ENCODE results near the gene USH1C.

The USH1C gene

DNA sequence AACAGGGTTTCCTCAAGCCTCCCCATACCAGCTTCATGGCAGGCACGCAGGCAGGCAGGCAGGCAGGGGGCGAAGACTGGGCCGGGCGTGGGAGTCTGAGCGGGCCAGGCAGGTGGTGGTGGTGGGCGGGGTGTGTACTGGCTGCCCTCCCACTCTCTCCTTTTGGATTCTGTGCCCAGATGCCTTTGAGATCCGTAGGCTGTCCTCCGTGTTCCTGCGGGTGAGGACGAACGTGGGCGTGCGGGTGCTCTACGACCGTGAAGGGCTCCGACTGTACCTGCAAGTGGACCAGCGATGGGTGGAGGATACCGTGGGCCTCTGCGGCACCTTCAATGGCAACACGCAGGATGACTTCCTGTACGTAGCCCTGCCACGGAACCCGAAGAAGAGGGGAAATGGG is 25.8 kb upstream of the USH1C start:
- no peak for DNase-seq (ENCODE audit: low read depth)

DNA sequence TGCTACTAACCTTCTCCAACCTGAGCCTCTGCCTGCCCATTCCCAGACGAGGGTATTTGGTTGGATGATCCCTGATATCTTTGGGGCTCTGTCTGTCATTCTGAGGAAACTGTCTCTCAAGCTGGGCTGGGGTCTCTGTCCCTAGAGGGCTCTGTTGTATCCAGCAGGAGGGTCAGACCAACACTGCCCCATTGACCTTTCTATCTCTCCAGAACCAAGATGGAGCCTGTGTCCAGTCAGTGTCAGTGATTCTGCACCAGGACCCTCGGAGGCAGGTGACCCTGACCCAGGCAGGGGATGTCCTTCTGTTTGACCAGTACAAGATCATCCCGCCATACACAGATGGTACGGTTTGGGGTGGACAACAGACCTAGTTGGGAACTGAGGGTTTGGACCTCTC is 24.7 kb upstream of the USH1C start:
- DNase-seq (ENCODE audit: low read depth): no peak

DNA sequence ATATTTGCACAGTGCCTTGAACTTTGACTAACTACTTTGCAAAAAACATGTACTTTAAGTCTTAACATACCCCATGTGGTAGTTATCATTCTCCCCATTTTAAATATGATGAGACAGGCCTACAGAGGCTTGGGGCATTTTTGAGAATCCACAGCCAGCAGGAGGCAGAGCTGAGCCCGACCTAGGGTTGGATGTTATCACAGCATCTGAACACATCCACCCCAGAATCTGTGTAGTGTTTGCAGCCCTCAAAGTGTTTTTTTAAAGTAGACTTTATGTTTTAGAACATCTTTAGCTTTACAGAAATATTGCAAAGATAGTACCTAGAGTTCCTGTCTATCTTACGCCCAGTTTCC is 20.4 kb upstream of the USH1C start:
- no peak for DNase-seq (ENCODE audit: low read depth)

DNA sequence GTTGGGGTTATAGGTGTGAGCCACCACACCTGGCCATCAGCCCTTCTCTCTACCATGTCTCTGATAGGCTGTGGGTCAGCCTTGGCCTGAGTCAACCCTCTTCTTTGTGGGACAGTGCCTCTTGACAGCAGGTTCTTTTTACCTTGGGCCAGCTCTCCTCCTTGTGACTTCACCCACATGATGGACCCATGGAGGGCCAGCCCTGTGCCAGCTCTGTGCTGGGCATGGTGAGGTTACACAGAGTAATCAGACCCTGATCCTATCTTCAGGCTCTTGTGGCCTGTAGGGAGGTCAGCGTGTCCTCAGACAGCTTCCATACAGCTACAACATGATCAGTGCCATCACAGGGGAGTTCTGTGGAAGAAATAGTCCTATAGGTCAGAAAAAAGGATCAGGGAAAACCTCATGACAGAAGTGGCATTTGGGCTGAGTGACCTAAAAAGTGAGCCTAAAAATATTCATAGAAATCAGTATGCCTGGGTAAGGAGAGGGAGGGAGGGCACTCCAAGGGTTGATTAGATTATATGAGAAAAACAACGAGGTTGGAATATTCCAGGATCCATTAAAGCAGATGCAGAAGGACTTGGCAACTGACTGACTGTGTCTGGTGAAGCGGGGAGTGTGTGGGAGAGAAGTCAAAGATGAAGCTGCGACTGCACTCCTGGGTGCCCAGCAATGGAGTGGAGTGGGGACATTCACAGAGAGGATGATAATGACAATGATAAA is 19.9 kb upstream of the USH1C start:
- DNase-seq (ENCODE audit: low read depth): no peak

DNA sequence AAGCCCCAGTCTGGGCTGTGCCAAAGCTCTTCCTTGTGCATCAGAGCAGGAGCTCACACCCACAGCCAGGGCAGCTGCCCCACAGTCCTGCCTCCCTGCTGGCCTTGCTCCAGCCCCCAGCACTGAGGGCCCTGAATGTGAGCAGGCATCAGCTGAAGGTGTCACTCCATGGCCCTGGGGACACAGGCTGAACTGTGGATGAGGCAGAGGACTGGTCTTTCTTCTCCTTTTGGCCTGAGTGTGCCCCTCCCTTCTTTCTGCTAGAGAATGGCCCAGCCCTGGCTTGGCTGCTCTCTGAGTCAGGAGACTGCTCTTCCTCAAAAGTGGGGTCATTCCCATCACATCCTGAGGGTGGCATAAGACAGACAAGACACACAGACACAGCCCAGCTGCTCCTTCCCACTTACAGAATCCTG is 19.0 kb upstream of the USH1C start:
- DNase-seq (ENCODE audit: low read depth): no peak

DNA sequence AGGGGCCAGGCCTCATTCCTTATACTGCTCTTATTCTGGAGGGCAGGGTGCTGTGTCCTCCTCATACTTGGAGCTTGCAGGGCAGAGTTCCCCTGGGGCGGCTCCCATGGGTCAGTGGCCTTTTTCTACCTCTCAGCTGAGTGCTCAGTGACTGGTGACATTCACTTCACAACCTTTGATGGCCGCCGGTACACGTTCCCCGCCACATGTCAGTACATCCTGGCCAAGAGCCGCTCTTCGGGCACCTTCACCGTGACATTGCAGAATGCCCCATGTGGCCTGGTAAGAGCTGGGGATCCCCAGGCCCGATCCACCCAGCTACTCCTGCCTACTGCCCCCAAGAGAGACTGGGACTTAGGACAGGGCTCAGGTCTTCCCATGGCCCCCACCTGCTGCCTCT is 17.3 kb upstream of the USH1C start:
- DNase-seq (ENCODE audit: low read depth): no peak

DNA sequence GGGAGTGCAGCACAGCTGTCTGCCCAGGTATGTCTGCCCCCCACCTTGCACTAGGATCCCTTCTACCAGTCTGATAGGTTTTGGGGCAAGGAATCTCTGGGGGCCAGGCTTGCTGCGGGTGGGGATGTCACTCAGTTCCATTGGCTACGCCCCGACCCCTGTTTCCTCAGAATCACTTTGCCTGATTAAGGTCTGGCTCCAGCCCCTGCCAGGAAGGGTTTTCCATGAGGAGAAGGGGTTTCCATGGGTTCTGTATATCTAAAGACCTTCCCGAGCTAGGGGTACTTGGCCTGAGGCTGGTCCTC is 16.8 kb upstream of the USH1C start:
- DNase-seq (ENCODE audit: low read depth): no peak

DNA sequence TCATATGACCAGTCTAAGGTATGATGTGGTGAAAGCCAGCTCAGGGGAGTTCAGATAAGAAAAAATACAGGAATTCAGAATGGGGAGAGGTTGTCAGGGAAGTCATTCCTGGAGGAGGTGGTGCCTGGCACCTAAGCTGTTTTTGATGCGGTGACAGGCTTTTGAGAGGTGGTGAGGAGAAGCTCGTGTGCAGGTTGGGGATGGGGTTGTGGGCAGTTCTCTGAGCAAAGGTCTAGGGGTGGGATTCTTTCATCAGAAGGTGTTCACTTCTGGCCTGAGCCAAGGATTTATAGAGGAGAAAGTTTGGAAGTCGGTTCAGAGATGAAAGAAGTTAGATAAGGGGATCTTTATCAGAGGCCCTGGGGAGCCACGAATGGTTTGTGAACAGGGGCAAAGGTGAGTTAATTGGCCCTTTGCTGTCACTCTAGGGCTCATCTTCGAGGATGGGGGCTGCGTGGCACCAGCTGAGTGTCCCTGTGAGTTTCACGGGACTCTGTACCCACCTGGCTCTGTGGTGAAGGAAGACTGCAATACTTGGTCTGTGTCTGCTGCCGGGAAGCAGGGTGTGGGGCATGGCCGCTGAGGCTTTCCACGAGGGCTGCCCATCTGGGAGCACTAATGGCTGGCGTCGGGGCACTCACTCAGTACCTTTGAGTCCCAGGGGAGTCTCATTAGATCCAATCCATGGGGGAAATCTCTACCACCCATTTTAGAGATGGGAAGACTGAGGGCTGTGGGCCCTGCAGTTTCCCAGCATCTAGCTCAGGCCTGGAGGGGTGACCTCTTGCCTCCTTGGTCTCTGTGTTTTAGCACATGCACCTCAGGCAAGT is 16.3 kb upstream of the USH1C start:
- no peak for DNase-seq (ENCODE audit: low read depth)

DNA sequence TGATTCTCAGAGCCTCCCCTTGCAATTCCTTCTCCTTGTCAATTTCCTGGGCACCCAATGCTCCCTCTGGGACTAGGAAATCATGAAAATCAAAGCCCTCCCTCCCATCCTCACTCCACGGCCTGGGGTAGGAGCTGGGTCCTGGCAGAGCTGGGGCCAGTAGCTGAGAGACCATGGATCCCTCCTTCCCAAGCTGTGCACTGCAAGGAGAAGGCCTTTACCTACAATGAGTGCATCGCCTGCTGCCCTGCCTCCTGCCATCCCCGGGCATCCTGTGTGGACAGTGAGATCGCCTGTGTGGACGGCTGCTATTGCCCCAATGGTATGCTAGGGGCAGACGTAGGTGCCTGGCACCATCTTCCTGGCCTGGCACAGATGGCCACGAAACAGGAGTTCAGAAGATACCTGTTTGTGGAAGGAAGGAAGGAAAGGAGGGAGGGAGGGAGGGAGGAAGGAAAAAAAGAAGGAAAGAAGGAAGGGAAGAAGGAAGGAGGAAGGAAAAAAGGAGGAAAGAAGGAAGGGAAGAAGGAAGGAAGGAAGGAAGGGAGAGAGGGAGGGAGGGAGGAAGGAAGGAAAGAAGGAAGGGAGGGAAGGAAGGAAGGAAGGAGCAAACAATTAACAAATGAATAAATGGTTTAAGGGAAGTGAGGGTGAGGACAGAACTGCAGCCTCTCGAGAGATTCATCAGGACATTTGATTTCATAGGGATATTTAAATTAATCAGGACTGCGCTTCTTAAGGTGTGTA is 15.3 kb upstream of the USH1C start:
- DNase-seq (ENCODE audit: low read depth): no peak

DNA sequence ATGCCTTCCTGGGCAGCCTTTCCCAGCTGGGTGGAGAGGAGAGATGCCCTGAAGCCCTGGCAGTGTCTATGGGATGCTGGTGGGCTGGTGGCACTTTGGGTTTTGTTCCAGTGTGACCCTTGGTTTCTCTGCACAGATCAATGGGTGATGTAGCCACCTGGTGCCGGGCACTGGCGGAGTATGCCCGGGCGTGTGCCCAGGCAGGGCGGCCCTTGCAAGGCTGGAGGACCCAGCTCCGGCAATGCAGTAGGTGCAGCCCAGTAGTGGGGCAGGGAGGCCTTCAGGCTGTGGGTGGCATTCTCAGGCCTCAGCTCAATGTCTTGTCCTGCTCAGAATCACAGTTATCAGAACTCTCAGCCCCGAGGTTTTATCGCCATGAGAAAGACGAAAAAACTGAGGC is 14.7 kb upstream of the USH1C start:
- DNase-seq (ENCODE audit: low read depth): no peak

DNA sequence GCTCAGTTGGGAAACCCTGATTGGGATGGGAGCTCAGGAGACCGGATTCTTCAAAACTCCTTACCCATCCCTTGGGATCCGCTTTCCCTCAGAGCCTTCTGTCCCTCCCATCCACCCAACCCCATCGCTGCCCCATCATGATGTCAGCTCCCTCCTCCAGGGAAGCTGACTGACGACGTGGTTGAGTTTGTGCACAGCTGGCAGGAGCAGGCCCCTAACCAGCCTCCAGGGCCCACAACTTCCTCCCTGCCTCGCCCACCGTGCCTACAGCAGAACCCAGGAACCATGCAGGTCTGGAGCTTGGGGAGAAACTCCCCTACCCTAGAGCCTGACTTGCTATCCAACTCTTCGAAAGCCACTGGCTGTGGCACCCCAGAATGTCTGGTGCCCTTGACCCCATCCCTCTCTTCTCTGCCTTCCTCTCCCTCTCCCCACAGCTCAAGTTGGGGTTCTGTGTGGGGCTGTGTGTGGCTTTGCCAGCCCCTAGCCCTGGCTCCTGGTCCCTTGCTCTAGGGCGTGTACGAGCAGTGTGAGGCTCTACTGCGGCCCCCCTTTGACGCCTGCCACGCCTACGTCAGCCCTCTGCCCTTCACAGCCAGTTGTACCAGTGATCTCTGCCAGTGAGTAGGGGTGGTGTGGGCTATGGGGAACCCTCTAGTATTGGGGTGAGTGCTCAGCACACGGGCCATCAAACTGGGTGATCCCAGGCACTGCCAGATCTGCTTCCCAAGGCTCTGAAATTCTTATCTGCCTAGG is 14.0 kb upstream of the USH1C start:
- DNase-seq (ENCODE audit: low read depth): no peak

DNA sequence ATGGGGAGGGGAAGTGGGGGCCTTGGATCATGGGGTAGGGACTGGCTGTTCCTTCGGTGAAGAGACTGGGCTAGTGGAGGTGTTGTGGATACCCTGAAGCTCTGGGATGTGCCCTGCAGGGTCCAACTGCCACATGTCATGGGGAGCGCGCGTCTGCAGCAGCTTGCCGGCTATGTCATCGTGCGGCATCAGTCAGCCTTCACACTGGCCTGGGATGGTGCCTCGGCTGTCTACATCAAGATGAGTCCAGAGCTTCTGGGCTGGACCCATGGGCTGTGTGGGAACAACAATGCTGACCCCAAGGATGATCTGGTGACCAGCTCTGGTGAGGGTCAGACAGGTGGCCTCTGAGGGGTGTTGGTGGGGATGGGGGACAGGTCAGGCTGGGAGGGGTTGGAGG is 12.8 kb upstream of the USH1C start:
- DNase-seq (ENCODE audit: low read depth): no peak

DNA sequence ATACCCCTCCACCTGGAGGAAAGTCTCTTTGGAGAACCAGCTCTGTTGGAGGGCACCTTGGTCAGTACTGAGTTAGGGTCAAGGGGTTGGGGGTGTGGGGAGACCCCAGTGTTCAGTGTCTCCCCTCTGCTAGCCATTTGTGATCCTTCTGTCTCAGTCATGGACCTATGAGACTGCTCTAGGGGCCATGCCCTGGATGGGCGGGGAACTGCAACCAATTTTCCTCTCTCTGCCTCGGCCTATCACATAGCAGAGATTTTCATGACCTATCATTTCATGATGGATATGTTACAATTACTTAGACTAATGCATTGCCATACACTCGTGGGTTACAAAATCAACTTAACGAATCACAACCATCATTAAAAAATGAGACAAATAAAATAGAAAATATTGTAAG is 10.3 kb upstream of the USH1C start:
- no peak for DNase-seq (ENCODE audit: low read depth)

DNA sequence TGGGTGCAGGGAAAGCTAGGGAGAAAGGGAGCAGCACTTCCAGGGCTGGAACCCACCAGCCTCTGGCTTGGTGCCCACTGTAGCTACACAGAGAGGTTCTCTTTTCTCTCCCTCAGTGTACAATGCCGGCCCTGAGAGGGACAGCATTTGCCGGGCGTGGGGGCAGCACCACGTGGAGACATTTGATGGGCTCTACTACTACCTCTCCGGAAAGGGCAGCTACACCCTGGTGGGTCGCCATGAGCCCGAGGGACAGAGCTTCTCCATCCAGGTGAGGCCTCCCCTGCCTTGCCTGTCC is 9.0 kb upstream of the USH1C start:
- DNase-seq (ENCODE audit: low read depth): no peak

DNA sequence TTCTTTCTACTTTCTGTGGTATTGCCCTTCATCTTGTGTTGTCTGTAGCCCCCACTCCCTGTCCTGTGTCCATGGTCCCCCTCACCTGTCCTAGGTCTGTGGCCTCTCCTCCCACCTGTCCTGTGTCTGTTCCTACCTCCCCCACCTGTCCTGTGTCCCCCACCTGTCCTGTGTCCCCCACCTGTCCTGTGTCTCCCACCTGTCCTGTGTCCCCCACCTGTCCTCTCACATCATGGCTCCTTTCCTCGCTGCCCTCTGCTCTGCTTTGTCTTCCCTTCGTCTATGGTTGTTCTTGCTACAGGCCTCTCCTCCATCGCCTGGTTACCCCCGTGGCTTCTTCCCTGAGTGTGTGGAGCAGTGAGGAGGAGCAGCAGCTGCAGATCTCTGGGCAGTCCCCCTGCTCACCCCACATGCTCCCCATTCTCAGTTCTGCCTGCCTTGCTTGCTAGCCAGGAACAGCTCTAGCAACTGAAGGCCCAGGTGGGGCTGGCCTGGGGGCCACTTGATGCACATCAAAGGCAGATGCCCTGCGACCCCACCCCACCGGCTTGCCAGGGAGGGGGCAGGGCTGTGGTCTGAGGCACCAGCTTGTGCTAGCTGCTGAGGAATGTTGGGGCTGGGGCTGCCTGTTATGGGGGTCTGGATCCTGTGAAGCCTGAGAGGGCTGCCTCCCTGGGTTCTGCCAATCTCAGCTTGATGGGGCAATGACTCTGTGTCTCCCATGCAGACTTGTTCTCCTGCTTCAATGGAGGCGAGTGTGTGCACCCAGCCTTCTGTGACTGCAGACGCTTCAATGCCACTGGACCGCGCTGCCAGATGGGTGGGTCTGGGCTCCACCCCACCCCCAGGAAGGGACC is 8.4 kb upstream of the USH1C start:
- DNase-seq (ENCODE audit: low read depth): no peak

DNA sequence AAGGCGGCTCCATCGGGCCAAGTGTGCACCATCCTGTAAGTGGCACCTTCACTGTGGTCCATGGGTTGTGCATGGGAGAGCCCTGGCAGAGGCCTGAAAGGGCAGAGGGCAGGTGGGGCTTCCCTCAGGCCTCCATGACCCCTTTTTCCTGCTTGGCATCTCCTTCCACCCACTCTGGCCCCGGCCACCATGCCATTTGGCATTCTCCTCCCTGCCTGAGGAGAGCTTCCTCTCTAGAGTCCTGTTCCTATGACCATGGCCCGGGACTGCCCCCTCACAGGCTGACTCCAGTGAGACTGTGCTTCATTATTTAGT is 7.8 kb upstream of the USH1C start:
- no peak for DNase-seq (ENCODE audit: low read depth)

DNA sequence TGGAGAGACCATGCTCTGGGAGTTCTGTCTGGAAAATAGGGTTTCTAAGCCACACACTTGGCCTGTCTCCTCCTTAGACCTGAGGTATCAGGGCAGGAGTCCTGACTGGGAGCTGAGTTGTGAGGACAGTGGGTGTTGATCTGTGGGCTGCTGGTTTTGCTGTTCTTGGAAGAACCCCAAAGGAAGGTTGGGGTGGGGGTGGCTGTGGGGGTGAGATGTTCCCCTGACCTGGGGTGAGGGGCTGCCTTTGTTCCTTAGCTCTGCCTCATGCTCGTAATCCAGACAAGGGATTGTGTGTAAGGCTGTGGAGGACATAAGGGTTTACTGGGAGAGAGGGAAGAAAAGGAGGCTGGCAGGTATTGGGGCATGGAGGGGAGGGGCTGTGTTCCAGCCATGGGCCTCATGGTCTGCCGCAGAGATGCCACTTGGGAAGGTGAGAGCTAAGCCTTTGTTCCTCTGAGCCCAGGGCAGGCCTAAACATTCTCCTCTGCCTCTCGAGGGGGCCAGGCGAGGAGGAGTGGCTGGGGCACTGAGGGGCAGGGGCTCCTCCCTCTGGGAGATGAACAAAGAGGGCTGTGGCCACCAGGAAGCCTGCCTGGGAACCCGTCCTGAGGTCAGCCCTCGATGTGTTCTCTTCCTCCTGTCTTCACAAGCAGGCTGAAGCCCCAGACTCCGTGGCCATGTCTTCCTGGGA is 7.3 kb upstream of the USH1C start:
- no peak for DNase-seq (ENCODE audit: low read depth)

DNA sequence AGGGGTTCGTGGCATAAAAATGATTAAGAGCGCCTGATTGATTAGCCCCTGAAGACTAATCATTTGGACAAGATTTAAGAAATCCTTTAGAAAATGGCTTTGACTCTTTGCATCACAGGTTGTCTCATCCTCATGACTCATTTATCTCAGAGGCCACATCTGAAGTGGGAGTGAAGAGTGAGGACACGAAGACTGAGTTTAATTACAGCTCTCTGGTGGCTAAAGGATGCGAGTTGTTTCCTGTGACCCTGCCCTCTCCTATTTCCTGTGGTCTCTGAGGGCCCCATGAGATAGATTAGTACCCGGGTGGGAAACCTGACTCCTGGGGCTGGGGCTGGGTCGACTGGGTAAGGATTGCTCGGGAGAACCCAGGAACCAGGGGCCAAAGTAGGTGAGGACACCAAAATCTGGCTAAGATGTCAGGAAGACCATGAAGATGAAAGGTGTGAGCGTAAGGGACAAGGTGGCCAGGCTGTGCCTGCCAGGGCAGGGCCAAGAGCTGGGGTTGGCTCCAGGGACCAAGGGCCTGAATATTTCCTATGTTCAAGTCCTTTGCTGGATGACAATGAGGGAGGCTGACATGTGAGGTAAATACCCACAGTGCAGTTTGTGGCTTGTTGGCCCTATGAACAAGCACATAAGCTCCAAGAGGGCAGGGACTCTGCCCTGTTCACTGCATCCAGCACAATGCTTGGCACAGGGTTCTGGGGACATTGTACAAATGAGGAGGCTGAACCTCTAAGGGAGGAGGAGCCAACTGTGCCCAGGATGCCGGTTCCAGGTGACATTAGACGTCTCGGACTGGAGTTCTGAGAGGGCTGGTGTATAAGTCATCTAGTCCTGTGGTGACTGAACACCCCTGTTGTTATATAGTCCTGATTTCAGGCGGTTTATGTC is 6.5 kb upstream of the USH1C start:
- no peak for DNase-seq (ENCODE audit: low read depth)

DNA sequence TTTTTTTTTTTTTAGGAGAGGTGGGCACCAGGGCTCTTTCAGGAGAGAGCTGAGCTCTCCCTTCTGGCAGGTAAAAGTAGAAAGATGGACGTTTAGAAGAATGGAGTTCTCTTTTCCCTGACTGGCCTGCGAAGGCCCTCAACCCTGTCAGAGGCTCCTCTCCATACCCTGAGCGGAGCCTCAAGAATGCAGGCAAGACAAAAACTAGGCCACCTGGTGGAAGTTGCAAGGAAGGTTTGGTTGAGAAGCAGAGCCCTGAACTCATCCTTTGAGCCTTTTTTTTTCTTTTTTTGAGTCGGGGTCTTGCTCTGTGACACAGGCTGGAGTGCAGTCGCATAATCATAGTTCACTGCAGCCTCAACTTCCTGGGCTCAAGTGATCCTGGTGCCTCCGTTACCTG is 4.2 kb upstream of the USH1C start:
- no peak for DNase-seq (ENCODE audit: low read depth)

DNA sequence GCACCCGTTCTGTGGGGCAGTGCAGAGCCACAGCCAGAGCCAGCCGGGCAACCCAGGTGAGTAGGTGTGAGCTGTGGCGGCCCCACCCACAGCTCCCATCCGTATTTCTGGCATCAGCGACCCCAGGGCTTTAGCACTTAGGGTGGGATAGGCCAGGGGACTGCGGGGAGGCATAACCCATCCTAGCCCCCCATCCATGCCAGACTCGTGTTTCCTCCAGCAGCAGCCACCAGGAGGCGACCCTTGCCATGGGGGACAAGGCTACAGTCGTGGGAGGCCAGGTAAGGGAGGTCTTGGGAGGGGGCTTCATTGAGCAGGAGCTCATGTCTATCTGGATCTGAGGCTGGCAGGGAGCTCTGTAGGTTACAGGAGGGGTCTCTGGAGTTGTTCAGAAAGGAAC is 3.7 kb upstream of the USH1C start:
- no peak for DNase-seq (ENCODE audit: low read depth)

Measured in stimulated activated CD8-positive, alpha-beta memory T cell treated with anti-CD3 and anti-CD28 coated beads, Interleukin-4, amount 100 ng/mL, for 24 hours (primary cell).